Measurements from ENCODE around the gene LARP4B. TPM values are rescaled to one million over a fixed set of nuclear protein-coding genes. Genes with fewer than 3 reads are reported as not detected.

The LARP4B gene
- total RNA-seq, 2 experiments from 2014 or later, result 98.1 to 99.8 TPM

GRCh38 chr10:966466-967235, 35.1 kb upstream of the LARP4B start:
- H3K27ac Mint-ChIP-seq, result no peak overlapping the region
- no peak overlapping the region for H3K4me3 Mint-ChIP-seq
- peaks cover 26% of the 10 kb centered on the region for H3K27me3 Mint-ChIP-seq
- no peak for ATAC-seq (ENCODE audit: low read depth)
- no peaks in the 10 kb centered on the region for H3K36me3 Mint-ChIP-seq
- POLR2A ChIA-PET, result no interaction called here
- peaks cover 7% of the 10 kb centered on the region for H3K4me1 Mint-ChIP-seq
- peaks cover 1% of the 10 kb centered on the region for H3K9me3 Mint-ChIP-seq
- no peak for DNase-seq

GRCh38 chr10:964988-965417, 33.5 kb upstream of the LARP4B start:
- Mint-ChIP-seq H3K36me3 (no peaks in the 10 kb centered on the region), H3K4me3 (no peak overlapping the region), H3K27ac (no peak overlapping the region), H3K27me3 (peaks cover 24% of the 10 kb centered on the region), H3K9me3 (peaks cover 1% of the 10 kb centered on the region), H3K4me1 (peaks cover 7% of the 10 kb centered on the region)
- DNase-seq, result no peak
- ATAC-seq (ENCODE audit: low read depth), result no peak
- POLR2A ChIA-PET, result no interaction called here

DNA sequence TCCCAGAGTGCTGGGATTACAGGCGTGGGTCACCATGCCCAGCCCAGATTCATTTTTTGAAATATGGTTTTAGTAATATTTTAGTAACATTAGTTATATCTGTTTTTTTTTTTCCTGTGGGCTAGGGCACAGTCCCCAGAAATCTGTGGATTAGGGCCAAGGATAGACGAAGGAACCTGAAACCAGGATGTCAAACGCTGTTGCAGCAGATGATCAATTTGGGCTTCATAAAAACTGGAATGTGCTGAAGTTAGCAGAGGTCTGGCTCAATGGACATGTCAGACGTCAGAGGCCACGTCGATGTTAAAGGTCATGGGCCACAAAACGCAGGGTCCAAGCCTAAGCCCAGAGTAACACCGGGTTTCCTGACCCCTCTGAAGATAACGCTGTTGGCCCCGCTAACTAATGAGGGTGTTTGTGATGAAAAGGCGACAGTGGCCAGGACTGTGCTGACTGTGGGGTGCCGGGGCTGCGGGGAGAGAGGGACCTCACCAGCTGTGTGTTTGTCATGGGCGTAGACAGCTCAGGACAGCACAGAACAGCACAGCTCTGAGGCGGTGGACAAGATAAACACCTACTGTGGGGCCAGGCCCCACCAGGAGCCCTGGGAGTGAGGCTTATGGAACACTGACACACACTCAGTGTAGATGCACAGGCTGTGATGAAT, 32.9 kb upstream of the LARP4B start:
- DNase-seq, result no peak
- ATAC-seq (ENCODE audit: low read depth), result no peak
- Mint-ChIP-seq H3K27ac (no peak overlapping the region), H3K27me3 (peaks cover 19% of the 10 kb centered on the region), H3K36me3 (no peaks in the 10 kb centered on the region), H3K4me1 (peaks cover 6% of the 10 kb centered on the region), H3K9me3 (peaks cover 1% of the 10 kb centered on the region), H3K4me3 (no peak overlapping the region)
- POLR2A ChIA-PET, result no interaction called here

GRCh38 chr10:963655-964054, 32.1 kb upstream of the LARP4B start:
- no peak overlapping the region for H3K4me3 Mint-ChIP-seq
- no peak for DNase-seq
- ATAC-seq (ENCODE audit: low read depth), result no peak
- H3K4me1 Mint-ChIP-seq, result peaks cover 6% of the 10 kb centered on the region
- POLR2A ChIA-PET, result no interaction called here
- no peak overlapping the region for H3K27ac Mint-ChIP-seq
- H3K27me3 Mint-ChIP-seq, result peaks cover 11% of the 10 kb centered on the region
- H3K9me3 Mint-ChIP-seq, result no peaks in the 10 kb centered on the region
- no peaks in the 10 kb centered on the region for H3K36me3 Mint-ChIP-seq

- DNase-seq (no peak), ATAC-seq (ENCODE audit: low read depth) (no peak)
- Mint-ChIP-seq H3K4me3 (no peak overlapping the region), H3K27ac (no peak overlapping the region), H3K27me3 (peaks cover 8% of the 10 kb centered on the region), H3K36me3 (no peaks in the 10 kb centered on the region), H3K9me3 (no peaks in the 10 kb centered on the region), H3K4me1 (peaks cover 6% of the 10 kb centered on the region)
- POLR2A ChIA-PET, result no interaction called here
Measured at GRCh38 chr10:963186-963585, 31.7 kb upstream of the LARP4B start.

DNA sequence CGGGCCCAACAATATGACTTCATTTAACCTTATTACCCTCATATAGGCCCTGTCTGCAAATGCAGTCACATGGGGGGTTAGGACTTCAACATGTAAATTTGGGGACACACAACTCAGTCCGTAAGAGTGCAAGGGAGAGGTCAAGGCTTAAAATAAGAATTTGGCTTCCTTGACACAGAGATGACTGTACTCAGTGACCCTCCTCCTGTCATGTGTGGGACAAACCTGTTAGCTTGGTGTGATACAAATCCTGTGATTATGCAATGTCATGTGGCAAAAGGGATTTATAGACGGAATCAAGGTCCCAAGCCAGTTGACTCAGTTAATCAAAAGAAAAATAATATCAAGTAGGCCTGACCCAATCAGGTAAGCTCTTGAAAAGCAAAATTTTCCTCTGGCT, 30.8 kb upstream of the LARP4B start:
- POLR2A ChIA-PET, result no interaction called here
- H3K9me3 Mint-ChIP-seq, result no peaks in the 10 kb centered on the region
- no peak for ATAC-seq (ENCODE audit: low read depth)

GRCh38 chr10:958856-959255, 27.4 kb upstream of the LARP4B start:
- H3K9me3 Mint-ChIP-seq, result no peaks in the 10 kb centered on the region
- ATAC-seq (ENCODE audit: low read depth) (no peak), DNase-seq (no peak)
- H3K4me3 Mint-ChIP-seq, result no peak overlapping the region
- peaks cover 3% of the 10 kb centered on the region for H3K4me1 Mint-ChIP-seq
- H3K27ac Mint-ChIP-seq, result no peak overlapping the region
- no peaks in the 10 kb centered on the region for H3K36me3 Mint-ChIP-seq
- POLR2A ChIA-PET, result interaction anchor here (0.9 kb wide), 1 partner anchor 28 kb away, joined by 3 read pairs; no protein-coding TSS in a partner anchor
- H3K27me3 Mint-ChIP-seq, result no peaks in the 10 kb centered on the region

More for the DNA sequence above, 30.8 kb upstream of the LARP4B start:
- Mint-ChIP-seq H3K4me1 (peaks cover 3% of the 10 kb centered on the region), H3K4me3 (no peak overlapping the region), H3K27ac (no peak overlapping the region), H3K27me3 (peaks cover 8% of the 10 kb centered on the region), H3K36me3 (no peaks in the 10 kb centered on the region)
- DNase-seq, result no peak

DNA sequence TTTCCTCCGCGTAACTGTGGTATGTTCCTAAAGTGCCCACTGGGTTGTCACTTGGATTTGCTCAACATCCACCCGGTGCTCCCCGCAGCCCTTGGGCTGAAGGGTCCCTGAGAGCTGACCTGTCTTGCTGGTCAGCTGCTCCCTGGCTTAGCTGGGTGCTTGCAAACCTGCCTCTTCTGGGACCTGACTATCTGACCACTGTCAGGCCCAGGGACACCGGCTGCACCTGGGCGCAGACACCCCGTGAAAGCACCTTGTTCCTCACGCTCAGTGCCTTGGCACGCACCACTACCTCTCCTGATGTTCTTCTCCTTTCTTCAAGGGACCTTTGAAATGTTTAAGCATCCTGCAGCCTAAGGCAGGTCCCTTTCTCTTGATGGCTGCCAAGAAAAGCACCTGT, 26.6 kb upstream of the LARP4B start:
- Mint-ChIP-seq H3K27ac (no peak overlapping the region), H3K9me3 (no peaks in the 10 kb centered on the region), H3K27me3 (no peaks in the 10 kb centered on the region), H3K36me3 (no peaks in the 10 kb centered on the region), H3K4me3 (no peak overlapping the region), H3K4me1 (peaks cover 3% of the 10 kb centered on the region)
- POLR2A ChIA-PET, result interaction anchor here (0.9 kb wide), 1 partner anchor 28 kb away, joined by 3 read pairs; no protein-coding TSS in a partner anchor
- DNase-seq, result no peak
- ATAC-seq (ENCODE audit: low read depth), result no peak

GRCh38 chr10:955820-956217, 24.3 kb upstream of the LARP4B start:
- H3K9me3 Mint-ChIP-seq, result no peaks in the 10 kb centered on the region
- ATAC-seq (ENCODE audit: low read depth), result no peak
- H3K27ac Mint-ChIP-seq, result no peak overlapping the region
- POLR2A ChIA-PET, result no interaction called here
- DNase-seq, result no peak
- H3K27me3 Mint-ChIP-seq, result peaks cover 3% of the 10 kb centered on the region
- no peaks in the 10 kb centered on the region for H3K36me3 Mint-ChIP-seq
- H3K4me1 Mint-ChIP-seq, result peaks cover 3% of the 10 kb centered on the region
- no peak overlapping the region for H3K4me3 Mint-ChIP-seq

GRCh38 chr10:955127-955819, 23.8 kb upstream of the LARP4B start:
- Mint-ChIP-seq H3K27me3 (peaks cover 4% of the 10 kb centered on the region), H3K4me3 (no peak overlapping the region), H3K36me3 (no peaks in the 10 kb centered on the region), H3K4me1 (peaks cover 3% of the 10 kb centered on the region), H3K27ac (no peak overlapping the region), H3K9me3 (no peaks in the 10 kb centered on the region)
- POLR2A ChIA-PET, result no interaction called here
- DNase-seq, result no peak
- no peak for ATAC-seq (ENCODE audit: low read depth)

DNA sequence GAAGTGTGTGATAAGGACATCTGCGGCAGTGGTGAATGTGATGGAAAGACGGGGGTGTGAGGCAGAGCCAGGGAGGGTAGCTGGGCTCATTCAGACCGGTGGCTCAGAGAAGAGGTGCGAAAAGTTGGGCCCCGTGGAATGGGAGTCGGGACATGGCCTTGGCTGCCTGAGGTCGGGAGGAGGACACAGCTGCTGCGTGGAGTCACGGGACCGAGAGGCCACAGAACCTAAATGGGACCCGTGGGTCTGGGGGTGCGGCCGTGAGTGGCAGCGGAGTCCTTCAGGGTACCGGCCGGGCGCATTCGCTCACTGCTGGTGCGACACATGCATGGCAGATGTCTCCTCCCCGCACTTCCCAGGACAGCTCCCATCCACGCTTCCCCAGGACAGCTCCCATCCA, 22.9 kb upstream of the LARP4B start:
- ATAC-seq (ENCODE audit: low read depth) (no peak), DNase-seq (no peak)
- POLR2A ChIA-PET, result interaction anchor here (0.9 kb wide), 1 partner anchor 23 kb away, joined by 3 read pairs; the partner anchor contains the start of gene LARP4B
- H3K9me3 Mint-ChIP-seq, result no peaks in the 10 kb centered on the region
- peaks cover 3% of the 10 kb centered on the region for H3K4me1 Mint-ChIP-seq
- no peak overlapping the region for H3K27ac Mint-ChIP-seq
- no peaks in the 10 kb centered on the region for H3K36me3 Mint-ChIP-seq
- peaks cover 6% of the 10 kb centered on the region for H3K27me3 Mint-ChIP-seq
- no peak overlapping the region for H3K4me3 Mint-ChIP-seq

DNA sequence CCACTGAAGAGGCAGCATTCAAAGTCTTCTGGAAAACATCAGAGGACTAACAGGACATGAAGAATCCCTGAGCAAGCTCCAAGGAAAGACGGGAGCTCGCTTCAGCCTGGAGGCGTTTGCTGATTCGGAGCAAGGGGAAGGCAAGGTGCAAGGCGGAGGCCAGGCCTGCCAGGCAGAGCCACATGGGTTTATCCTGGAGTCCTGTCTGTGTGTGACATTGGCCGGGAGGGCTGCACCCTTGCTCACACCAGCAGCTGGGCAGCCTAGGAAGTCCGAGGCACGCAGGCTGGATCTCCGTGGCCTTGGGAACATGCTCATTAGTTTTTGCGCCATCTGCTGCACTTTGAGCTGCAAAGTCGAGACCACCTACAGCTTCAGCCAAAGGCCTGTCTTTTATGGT, 22.3 kb upstream of the LARP4B start:
- Mint-ChIP-seq H3K27ac (no peak overlapping the region), H3K27me3 (peaks cover 6% of the 10 kb centered on the region), H3K36me3 (no peaks in the 10 kb centered on the region), H3K4me1 (peaks cover 3% of the 10 kb centered on the region), H3K4me3 (no peak overlapping the region), H3K9me3 (no peaks in the 10 kb centered on the region)
- no peak for ATAC-seq (ENCODE audit: low read depth)
- POLR2A ChIA-PET, result interaction anchor here (0.9 kb wide), 1 partner anchor 22 kb away, joined by 3 read pairs; the partner anchor contains the start of gene LARP4B
- DNase-seq, result no peak

- Mint-ChIP-seq H3K27ac (no peak overlapping the region), H3K4me3 (no peak overlapping the region), H3K27me3 (peaks cover 6% of the 10 kb centered on the region), H3K9me3 (no peaks in the 10 kb centered on the region), H3K4me1 (peaks cover 6% of the 10 kb centered on the region), H3K36me3 (no peaks in the 10 kb centered on the region)
- POLR2A ChIA-PET, result interaction anchor here (0.6 kb wide), 1 partner anchor 18 kb away, joined by 3 read pairs; the partner anchor contains the start of gene LARP4B
- ATAC-seq (ENCODE audit: low read depth), result no peak
- DNase-seq, result no peak
Measured at GRCh38 chr10:949446-949845, 17.9 kb upstream of the LARP4B start.

All from activated naive CD8-positive, alpha-beta T cell treated with anti-CD3 and anti-CD28 coated beads, Interleukin-2, amount 10 ng/mL, durations not matched to agents 7 days and 5 days (primary cell).